Left lung (tissue), 10 donors: ENCODE measurements around the gene CES3. TPM values are rescaled to one million over a fixed set of nuclear protein-coding genes. Genes with fewer than 3 reads are reported as not detected.
"Not testable (repeated sequence)": the region's sequence is repeated elsewhere in the genome, so short reads cannot be mapped to it uniquely, and the experiment has no call there.

Source experiments
- ATAC-seq: fragments of 200-7000 bp; cut with Tn5 transposase; one replicate; pipeline ENCODE4 v1.9.1; 2020; ENCODE audit warnings: moderate library complexity
- DNase-seq, 4 donors: peaks; one replicate each; pipeline ENCODE4 v3.0.0-alpha.2; 2013 to 2020
- H3K27ac ChIP-seq, 2 donors: fragments of 200-600 bp; sonication (generic) in 1 of 2; one replicate each; pipeline versions ENCODE4 v1.5.0 to v1.8.0; 2020 to 2021
- H3K27me3 ChIP-seq, 2 donors: fragments of 200-600 bp; sonication (generic) in 1 of 2; one replicate each; pipeline versions ENCODE4 v1.5.0 to v1.8.0; 2020 to 2021
- H3K36me3 ChIP-seq, 2 donors: fragments of 200-600 bp; sonication (generic) in 1 of 2; one replicate each; pipeline versions ENCODE4 v1.5.0 to v1.8.0; 2020 to 2021
- H3K4me1 ChIP-seq, 2 donors: fragments of 200-600 bp; one replicate each; pipeline ENCODE4 v1.8.0; 2021
- H3K4me3 ChIP-seq, 2 donors: fragments of 200-600 bp; sonication (generic) in 1 of 2; one replicate each; pipeline versions ENCODE4 v1.5.0 to v1.8.0; 2020 to 2021; ENCODE audit warnings: mild to moderate bottlenecking in 1 of 2
- H3K9me3 ChIP-seq, 2 donors: fragments of 200-600 bp; sonication (generic) in 1 of 2; one replicate each; pipeline versions ENCODE4 v1.5.0 to v1.8.0; 2020 to 2021
- intact Hi-C, 2 donors: fragments of 100-400 bp; cut with DNase I; formaldehyde crosslinking; loops; one replicate each; pipeline versions ENCODE4 v1.11.2 to v1.14.2; 2022
- polyA plus RNA-seq, 6 donors: library from polyadenylated mRNA; unstranded; fragments of 120-200 nt; gene quantifications; one replicate each; pipeline ENCODE4 v1.2.1, GENCODE V29; 2013; ENCODE audit not compliant: insufficient read length in 6 of 6
- total RNA-seq, 2 donors: library from RNA; stranded (reverse); fragmentation: NEBNext Ultra II Directional; extraction: Animal tissue kit (Norgen Biotek cat#: 25700); gene quantifications; one replicate each; pipeline ENCODE4 v1.2.1, GENCODE V29; 2021
- TF ChIP-seq, protein P1 (sequence below), 2 donors: fragments of 200-600 bp; sonication (generic) in 1 of 2; IDR thresholded peaks; one replicate each; pipeline versions ENCODE4 v1.5.0 to v1.8.0; 2021; ENCODE audit warnings: antibody characterized with exemption in 2 of 2
- donor health status: DM: no; HTN: yes; CAD: no.
- donor health status: DM: no; HTN: no; CAD: no.

The CES3 gene
- total and polyA plus RNA-seq, 8 donors, result 0.79 to 5.3 (median 4.2) TPM

DNA sequence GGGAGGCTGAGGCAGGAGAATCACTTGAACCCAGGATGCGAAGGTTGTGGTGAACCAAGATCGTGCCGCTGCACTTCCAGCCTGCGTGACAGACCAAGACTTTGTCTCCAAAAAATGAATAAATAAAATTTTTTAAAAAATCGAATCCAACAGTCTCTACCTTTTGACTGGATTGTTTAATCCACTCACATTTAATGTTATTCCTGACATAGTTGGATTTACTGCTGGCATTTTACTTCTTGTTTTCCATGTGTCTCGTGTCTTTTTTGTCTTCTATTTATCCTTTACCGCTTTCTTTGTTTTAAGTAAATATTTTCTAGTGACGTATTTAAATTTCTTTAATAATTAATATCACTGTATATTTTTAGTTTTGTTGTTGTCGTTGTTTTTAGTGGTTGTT lies 22.0 kb downstream of the CES3 start:
- intact Hi-C loops, result no loop called here
- Histone ChIP-seq H3K4me1 (no peaks in the 10 kb centered on the region), H3K27ac (no peak overlapping the region), H3K9me3 (no peaks in the 10 kb centered on the region), H3K36me3 (no peaks in the 10 kb centered on the region), H3K4me3 (no peak overlapping the region), H3K27me3 (no peaks in the 10 kb centered on the region)
- no peak for DNase-seq
- no peak for ATAC-seq
- TF ChIP-seq, protein P1, sequence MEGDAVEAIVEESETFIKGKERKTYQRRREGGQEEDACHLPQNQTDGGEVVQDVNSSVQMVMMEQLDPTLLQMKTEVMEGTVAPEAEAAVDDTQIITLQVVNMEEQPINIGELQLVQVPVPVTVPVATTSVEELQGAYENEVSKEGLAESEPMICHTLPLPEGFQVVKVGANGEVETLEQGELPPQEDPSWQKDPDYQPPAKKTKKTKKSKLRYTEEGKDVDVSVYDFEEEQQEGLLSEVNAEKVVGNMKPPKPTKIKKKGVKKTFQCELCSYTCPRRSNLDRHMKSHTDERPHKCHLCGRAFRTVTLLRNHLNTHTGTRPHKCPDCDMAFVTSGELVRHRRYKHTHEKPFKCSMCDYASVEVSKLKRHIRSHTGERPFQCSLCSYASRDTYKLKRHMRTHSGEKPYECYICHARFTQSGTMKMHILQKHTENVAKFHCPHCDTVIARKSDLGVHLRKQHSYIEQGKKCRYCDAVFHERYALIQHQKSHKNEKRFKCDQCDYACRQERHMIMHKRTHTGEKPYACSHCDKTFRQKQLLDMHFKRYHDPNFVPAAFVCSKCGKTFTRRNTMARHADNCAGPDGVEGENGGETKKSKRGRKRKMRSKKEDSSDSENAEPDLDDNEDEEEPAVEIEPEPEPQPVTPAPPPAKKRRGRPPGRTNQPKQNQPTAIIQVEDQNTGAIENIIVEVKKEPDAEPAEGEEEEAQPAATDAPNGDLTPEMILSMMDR (IDR thresholded peaks at IDR 0.05), result no peak

- no peak overlapping the region for H3K27ac ChIP-seq
- H3K9me3 ChIP-seq, result no peaks in the 10 kb centered on the region
- no peak overlapping the region for H3K4me3 ChIP-seq
- ATAC-seq (no peak), DNase-seq (no peak)
- no peaks in the 10 kb centered on the region for H3K36me3 ChIP-seq
- H3K27me3 ChIP-seq, result no peaks in the 10 kb centered on the region
- H3K4me1 ChIP-seq, result no peaks in the 10 kb centered on the region
- TF ChIP-seq, protein P1 (IDR thresholded peaks at IDR 0.05), result no peak
- intact Hi-C loops, result no loop called here
Observed at GRCh38 chr16:66984892-66985311, 23.8 kb downstream of the CES3 start.

GRCh38 chr16:66986559-66986958 lies 25.5 kb downstream of the CES3 start:
- Histone ChIP-seq H3K27me3 (no peaks in the 10 kb centered on the region), H3K4me1 (no peaks in the 10 kb centered on the region), H3K27ac (no peak overlapping the region), H3K36me3 (no peaks in the 10 kb centered on the region), H3K4me3 (no peak overlapping the region), H3K9me3 (no peaks in the 10 kb centered on the region)
- DNase-seq (no peak), ATAC-seq (no peak)
- TF ChIP-seq, protein P1 (IDR thresholded peaks at IDR 0.05), result no peak
- intact Hi-C loops, result no loop called here

DNA sequence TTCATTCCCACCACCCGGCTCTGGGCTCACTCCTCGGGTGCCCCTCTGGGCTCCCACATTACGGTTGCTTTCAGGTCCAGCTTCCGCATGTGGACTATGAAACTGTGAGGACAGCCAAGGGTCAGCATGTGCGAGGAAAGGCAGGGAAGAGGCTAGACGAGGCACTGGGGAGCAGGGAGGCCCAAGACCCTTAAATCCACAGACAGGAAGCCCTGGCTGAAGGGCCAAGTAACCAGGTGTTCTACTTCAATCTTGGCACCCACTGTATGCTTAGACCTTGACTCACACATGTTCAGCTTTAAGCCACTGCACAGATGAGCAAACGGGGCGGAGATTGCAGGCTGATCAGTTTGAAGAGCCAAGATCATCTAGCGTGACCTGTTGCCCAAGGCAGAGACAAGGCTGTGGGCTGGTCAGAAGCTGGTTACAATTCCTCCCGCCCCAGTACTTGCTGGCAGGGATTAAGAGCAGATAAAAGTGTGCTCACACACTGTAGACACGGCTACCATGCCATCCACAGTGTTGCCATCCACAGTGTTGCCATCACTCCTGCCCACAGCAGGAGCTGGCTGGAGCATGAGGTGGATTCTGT lies 27.2 kb downstream of the CES3 start, which contains the start of gene CES4A:
Gene CES4A, plus strand, starts transcription at position 393 of the 592 bp plus-strand sequence. Its CDS starts 184 bp downstream, at position 577.
- Histone ChIP-seq H3K4me3 (no peak within 1 kb of the TSS), H3K9me3 (no peaks in the 10 kb centered on the region), H3K36me3 (no peaks in the 10 kb centered on the region), H3K4me1 (no peaks in the 10 kb centered on the region), H3K27me3 (no peaks in the 10 kb centered on the region), H3K27ac (no peak within 1 kb of the TSS)
- DNase-seq (no peak), ATAC-seq (peak; percentile 50)
- intact Hi-C loops, result no loop called here
- TF ChIP-seq, protein P1 (IDR thresholded peaks at IDR 0.05), result no peak

GRCh38 chr16:66991545-66992077 lies 30.5 kb downstream of the CES3 start:
- TF ChIP-seq, protein P1 (IDR thresholded peaks at IDR 0.05), result no peak
- ATAC-seq (no peak), DNase-seq (no peak)
- Histone ChIP-seq H3K27ac (no peak overlapping the region), H3K36me3 (no peaks in the 10 kb centered on the region), H3K4me3 (no peak overlapping the region), H3K9me3 (no peaks in the 10 kb centered on the region), H3K27me3 (no peaks in the 10 kb centered on the region), H3K4me1 (peaks cover 0 to 5% of the 10 kb centered on the region in 2 donors)
- intact Hi-C loops, result no loop called here

- H3K36me3 ChIP-seq, H3K27me3 ChIP-seq, intact Hi-C loops, H3K4me1 ChIP-seq, ATAC-seq, H3K27ac ChIP-seq, DNase-seq, H3K4me3 ChIP-seq, H3K9me3 ChIP-seq: not testable (repeated sequence)
Observed at GRCh38 chr16:66993558-66993957, 32.5 kb downstream of the CES3 start.
